Activated CD8-positive, alpha-beta memory T cell treated with anti-CD3 and anti-CD28 coated beads, Interleukin-2, amount 10 ng/mL, durations not matched to agents 7 days and 5 days (primary cell): ENCODE data around the gene NAT8L. TPM values are rescaled to one million over a fixed set of nuclear protein-coding genes. Genes with fewer than 3 reads are reported as not detected.
A peak's percentile ranks its signal among the peaks of the same experiment; 100 is the strongest.

Source experiments
- ATAC-seq: fragments of 150-1000 bp; cut with Tn5 transposase; one replicate; pipeline ENCODE4 v1.10.0; 2021; ENCODE audit warnings: moderate library complexity
- CTCF ChIA-PET: fragments of 350-600 bp; sonication (Branson Sonifier 250); formaldehyde crosslinking; loops from one replicate; lab custom pipeline; 2021; ENCODE audit warnings: antibody characterized with exemption; lab: Charles Lee
- DNase-seq: peaks from one replicate; pipeline ENCODE4 v3.0.0-alpha.2; 2020
- H3K27ac Mint-ChIP-seq: one replicate; pipeline ENCODE4 v1.8.0; 2021; ENCODE audit warnings: mild to moderate bottlenecking, mixed read lengths
- H3K27me3 Mint-ChIP-seq: one replicate; pipeline ENCODE4 v1.8.0; 2021; ENCODE audit warnings: mixed read lengths
- H3K36me3 Mint-ChIP-seq: one replicate; pipeline ENCODE4 v1.8.0; 2021; ENCODE audit warnings: mild to moderate bottlenecking, mixed read lengths
- H3K4me1 Mint-ChIP-seq: one replicate; pipeline ENCODE4 v1.8.0; 2021; ENCODE audit warnings: mixed read lengths
- H3K4me3 Mint-ChIP-seq: one replicate; pipeline ENCODE4 v1.8.0; 2021; ENCODE audit warnings: mild to moderate bottlenecking, moderate library complexity, mixed read lengths
- H3K9me3 Mint-ChIP-seq: one replicate; pipeline ENCODE4 v1.8.0; 2022; ENCODE audit warnings: low read depth, mixed read lengths
- total RNA-seq, 2 experiments: library from RNA; stranded (reverse); gene quantifications; one replicate each; pipeline ENCODE4 v1.2.3, GENCODE V29; 2021

Gene NAT8L
- total RNA-seq, 2 experiments from 2014 or later, result 0.09 to 0.40 TPM

GRCh38 chr4:2079006-2079405 lies 19.9 kb downstream of the NAT8L start:
- ATAC-seq, result no peak
- Mint-ChIP-seq H3K9me3 (no peaks in the 10 kb centered on the region), H3K27me3 (no peaks in the 10 kb centered on the region), H3K4me1 (no peaks in the 10 kb centered on the region), H3K27ac (no peak overlapping the region), H3K36me3 (no peaks in the 10 kb centered on the region), H3K4me3 (no peak overlapping the region)
- CTCF ChIA-PET, result no interaction called here
- no peak for DNase-seq

GRCh38 chr4:2079926-2080325 lies 20.8 kb downstream of the NAT8L start:
- CTCF ChIA-PET, result no interaction called here
- Mint-ChIP-seq H3K4me1 (no peaks in the 10 kb centered on the region), H3K27ac (no peak overlapping the region), H3K27me3 (no peaks in the 10 kb centered on the region), H3K9me3 (no peaks in the 10 kb centered on the region), H3K4me3 (no peak overlapping the region), H3K36me3 (no peaks in the 10 kb centered on the region)
- no peak for DNase-seq
- ATAC-seq, result no peak

- Mint-ChIP-seq H3K4me3 (no peak overlapping the region), H3K9me3 (no peaks in the 10 kb centered on the region), H3K27ac (no peak overlapping the region), H3K36me3 (no peaks in the 10 kb centered on the region), H3K27me3 (no peaks in the 10 kb centered on the region), H3K4me1 (no peaks in the 10 kb centered on the region)
- no peak for ATAC-seq
- DNase-seq, result no peak
- CTCF ChIA-PET, result no interaction called here
Measured at GRCh38 chr4:2080429-2081300, 21.5 kb downstream of the NAT8L start.

GRCh38 chr4:2081540-2081939 lies 22.4 kb downstream of the NAT8L start:
- ATAC-seq, result no peak
- Mint-ChIP-seq H3K4me3 (no peak overlapping the region), H3K27me3 (no peaks in the 10 kb centered on the region), H3K4me1 (no peaks in the 10 kb centered on the region), H3K36me3 (no peaks in the 10 kb centered on the region), H3K9me3 (no peaks in the 10 kb centered on the region), H3K27ac (no peak overlapping the region)
- CTCF ChIA-PET, result interaction anchor here (0.7 kb wide), 1 partner anchor 253 kb away, joined by 3 read pairs; no protein-coding TSS in a partner anchor
- DNase-seq, result no peak

- Mint-ChIP-seq H3K9me3 (no peaks in the 10 kb centered on the region), H3K36me3 (no peaks in the 10 kb centered on the region), H3K27me3 (no peaks in the 10 kb centered on the region), H3K4me3 (no peak overlapping the region), H3K27ac (no peak overlapping the region), H3K4me1 (no peaks in the 10 kb centered on the region)
- DNase-seq (no peak), ATAC-seq (no peak)
- CTCF ChIA-PET, result interaction anchor here (0.7 kb wide), 1 partner anchor 253 kb away, joined by 3 read pairs; no protein-coding TSS in a partner anchor
Measured at GRCh38 chr4:2082118-2082517, 23.0 kb downstream of the NAT8L start.

GRCh38 chr4:2082627-2083026 lies 23.5 kb downstream of the NAT8L start:
- no peak for DNase-seq
- no peaks in the 10 kb centered on the region for H3K9me3 Mint-ChIP-seq
- no peak overlapping the region for H3K27ac Mint-ChIP-seq
- H3K36me3 Mint-ChIP-seq, result no peaks in the 10 kb centered on the region
- CTCF ChIA-PET, result no interaction called here
- peaks cover 2% of the 10 kb centered on the region for H3K27me3 Mint-ChIP-seq
- no peak for ATAC-seq
- no peaks in the 10 kb centered on the region for H3K4me1 Mint-ChIP-seq
- no peak overlapping the region for H3K4me3 Mint-ChIP-seq

GRCh38 chr4:2083116-2083825 lies 24.1 kb downstream of the NAT8L start:
- H3K4me1 Mint-ChIP-seq, result no peaks in the 10 kb centered on the region
- CTCF ChIA-PET, result interaction anchor here (1.0 kb wide), 1 partner anchor 304 kb away, joined by 3 read pairs; no protein-coding TSS in a partner anchor
- DNase-seq, result peak; percentile 36
- no peak overlapping the region for H3K4me3 Mint-ChIP-seq
- no peaks in the 10 kb centered on the region for H3K9me3 Mint-ChIP-seq
- peaks cover 2% of the 10 kb centered on the region for H3K27me3 Mint-ChIP-seq
- no peak overlapping the region for H3K27ac Mint-ChIP-seq
- no peak for ATAC-seq
- H3K36me3 Mint-ChIP-seq, result no peaks in the 10 kb centered on the region

GRCh38 chr4:2083826-2084160 lies 24.7 kb downstream of the NAT8L start:
- ATAC-seq (no peak), DNase-seq (no peak)
- CTCF ChIA-PET, result interaction anchor here (1.0 kb wide), 1 partner anchor 304 kb away, joined by 3 read pairs; no protein-coding TSS in a partner anchor
- Mint-ChIP-seq H3K27me3 (peaks cover 4% of the 10 kb centered on the region), H3K4me1 (no peaks in the 10 kb centered on the region), H3K27ac (no peak overlapping the region), H3K36me3 (no peaks in the 10 kb centered on the region), H3K9me3 (no peaks in the 10 kb centered on the region), H3K4me3 (no peak overlapping the region)

- Mint-ChIP-seq H3K36me3 (no peaks in the 10 kb centered on the region), H3K27me3 (peaks cover 9% of the 10 kb centered on the region), H3K27ac (no peak overlapping the region), H3K4me3 (no peak overlapping the region), H3K9me3 (no peaks in the 10 kb centered on the region), H3K4me1 (no peaks in the 10 kb centered on the region)
- CTCF ChIA-PET, result no interaction called here
- DNase-seq (peak; percentile 25), ATAC-seq (no peak)
Measured at GRCh38 chr4:2084316-2084715, 25.2 kb downstream of the NAT8L start.

GRCh38 chr4:2085496-2085901 lies 26.4 kb downstream of the NAT8L start:
- CTCF ChIA-PET, result no interaction called here

GRCh38 chr4:2087170-2087569 lies 28.0 kb downstream of the NAT8L start:
- Mint-ChIP-seq H3K27me3 (peaks cover 17% of the 10 kb centered on the region), H3K4me3 (no peak overlapping the region), H3K36me3 (no peaks in the 10 kb centered on the region), H3K4me1 (no peaks in the 10 kb centered on the region), H3K27ac (no peak overlapping the region), H3K9me3 (no peaks in the 10 kb centered on the region)
- CTCF ChIA-PET, result interaction anchor here (1.3 kb wide), 1 partner anchor 21 kb away, joined by 3 read pairs; no protein-coding TSS in a partner anchor
- no peak for DNase-seq
- no peak for ATAC-seq

More at GRCh38 chr4:2085496-2085901, 26.4 kb downstream of the NAT8L start:
- peak; percentile 32 for DNase-seq
- H3K27ac Mint-ChIP-seq, result no peak overlapping the region
- H3K9me3 Mint-ChIP-seq, result no peaks in the 10 kb centered on the region
- H3K27me3 Mint-ChIP-seq, result peaks cover 17% of the 10 kb centered on the region
- no peaks in the 10 kb centered on the region for H3K4me1 Mint-ChIP-seq
- no peak for ATAC-seq
- no peak overlapping the region for H3K4me3 Mint-ChIP-seq
- no peaks in the 10 kb centered on the region for H3K36me3 Mint-ChIP-seq

- no peak for ATAC-seq
- CTCF ChIA-PET, result interaction anchor here (1.1 kb wide), 1 partner anchor 131 kb away, joined by 3 read pairs; no protein-coding TSS in a partner anchor
Measured at GRCh38 chr4:2089222-2089621, 30.1 kb downstream of the NAT8L start.

GRCh38 chr4:2090642-2091041 lies 31.5 kb downstream of the NAT8L start:
- CTCF ChIA-PET, result no interaction called here
- Mint-ChIP-seq H3K4me1 (no peaks in the 10 kb centered on the region), H3K36me3 (no peaks in the 10 kb centered on the region)

More at GRCh38 chr4:2089222-2089621, 30.1 kb downstream of the NAT8L start:
- Mint-ChIP-seq H3K9me3 (no peaks in the 10 kb centered on the region), H3K4me3 (no peak overlapping the region), H3K36me3 (no peaks in the 10 kb centered on the region), H3K27ac (no peak overlapping the region), H3K27me3 (peaks cover 17% of the 10 kb centered on the region), H3K4me1 (no peaks in the 10 kb centered on the region)
- no peak for DNase-seq

More at GRCh38 chr4:2090642-2091041, 31.5 kb downstream of the NAT8L start:
- Mint-ChIP-seq H3K9me3 (peaks cover 2% of the 10 kb centered on the region), H3K27ac (no peak overlapping the region), H3K27me3 (peaks cover 17% of the 10 kb centered on the region), H3K4me3 (no peak overlapping the region)
- ATAC-seq, result no peak
- no peak for DNase-seq
